ENCODE results near the gene MSTO1.
"Not testable (repeated sequence)": the region's sequence is repeated elsewhere in the genome, so short reads cannot be mapped to it uniquely, and the experiment has no call there.

The MSTO1 gene

GRCh38 chr1:155609515-155610256, at the start of gene MSTO1:
Gene MSTO1 (plus strand): TSS chr1:155610218. CDS start chr1:155610249, 31 bp downstream.
- H3K9ac ChIP-seq (ENCODE audit: low read length in 5 of 5): peak within 1 kb of the TSS in 4 of 5 donors; percentile 65 to 76 (median 76)
- peak within 1 kb of the TSS; percentile 68 to 83 (median 76) for H3K4me3 ChIP-seq (ENCODE audit: low read depth in 1 of 5, low read length in 5 of 5)
- H3K4me1 ChIP-seq (ENCODE audit: control insufficient read depth in 5 of 5, insufficient read depth in 5 of 5, low read length in 5 of 5): peaks cover 0 to 21% (median 20%) of the 10 kb centered on the region in 5 donors
- H3K27ac ChIP-seq (ENCODE audit: low read depth, low read length): no peak within 1 kb of the TSS
- H3K9me3 ChIP-seq (ENCODE audit: control insufficient read depth in 5 of 5, low read length in 5 of 5): no peaks in the 10 kb centered on the region
- peaks cover 0 to 13% (median 8%) of the 10 kb centered on the region in 5 donors for H3K36me3 ChIP-seq (ENCODE audit: control insufficient read depth in 5 of 5, insufficient read depth in 5 of 5, low read length in 5 of 5)
- H3K27me3 ChIP-seq (ENCODE audit: control insufficient read depth in 5 of 5, insufficient read depth in 4 of 5, low read length in 5 of 5): no peaks in the 10 kb centered on the region

GRCh38 chr1:155561779-155562580, 48.0 kb upstream of the MSTO1 start:
- peaks cover 1 to 41% (median 24%) of the 10 kb centered on the region in 5 donors for H3K4me1 ChIP-seq (ENCODE audit: control insufficient read depth in 5 of 5, insufficient read depth in 5 of 5, low read length in 5 of 5)
- not testable (repeated sequence) for H3K27me3 ChIP-seq (ENCODE audit: control insufficient read depth in 5 of 5, insufficient read depth in 4 of 5, low read length in 5 of 5); H3K36me3 ChIP-seq (ENCODE audit: control insufficient read depth in 5 of 5, insufficient read depth in 5 of 5, low read length in 5 of 5); H3K9me3 ChIP-seq (ENCODE audit: control insufficient read depth in 5 of 5, low read length in 5 of 5)
- H3K4me3 ChIP-seq (ENCODE audit: low read depth in 1 of 5, low read length in 5 of 5): peak overlapping the region; percentile 79 to 96 (median 89)
- H3K27ac ChIP-seq (ENCODE audit: low read depth, low read length): peak overlapping the region; percentile 94
- H3K9ac ChIP-seq (ENCODE audit: low read length in 5 of 5): peak overlapping the region; percentile 56 to 98 (median 93)

GRCh38 chr1:155562581-155563376, 47.2 kb upstream of the MSTO1 start, which contains the start of gene ASH1L:
Gene ASH1L (minus strand): TSS chr1:155562803. CDS start chr1:155521519, 41,284 bp downstream.
- H3K27me3 ChIP-seq (ENCODE audit: control insufficient read depth in 5 of 5, insufficient read depth in 4 of 5, low read length in 5 of 5): no peaks in the 10 kb centered on the region
- H3K36me3 ChIP-seq (ENCODE audit: control insufficient read depth in 5 of 5, insufficient read depth in 5 of 5, low read length in 5 of 5): peaks cover 0 to 7% (median 0%) of the 10 kb centered on the region in 5 donors
- H3K9me3 ChIP-seq (ENCODE audit: control insufficient read depth in 5 of 5, low read length in 5 of 5): no peaks in the 10 kb centered on the region
- H3K4me3 ChIP-seq (ENCODE audit: low read depth in 1 of 5, low read length in 5 of 5): peak within 1 kb of the TSS; percentile 88 to 96 (median 91)
- H3K4me1 ChIP-seq (ENCODE audit: control insufficient read depth in 5 of 5, insufficient read depth in 5 of 5, low read length in 5 of 5): peaks cover 1 to 41% (median 24%) of the 10 kb centered on the region in 5 donors
- peak within 1 kb of the TSS; percentile 68 to 98 (median 93) for H3K9ac ChIP-seq (ENCODE audit: low read length in 5 of 5)
- peak within 1 kb of the TSS; percentile 94 for H3K27ac ChIP-seq (ENCODE audit: low read depth, low read length)

GRCh38 chr1:155563377-155564022, 46.5 kb upstream of the MSTO1 start:
- H3K36me3 ChIP-seq (ENCODE audit: control insufficient read depth in 5 of 5, insufficient read depth in 5 of 5, low read length in 5 of 5); H3K9me3 ChIP-seq (ENCODE audit: control insufficient read depth in 5 of 5, low read length in 5 of 5); H3K27me3 ChIP-seq (ENCODE audit: control insufficient read depth in 5 of 5, insufficient read depth in 4 of 5, low read length in 5 of 5): not testable (repeated sequence)
- H3K4me3 ChIP-seq (ENCODE audit: low read depth in 1 of 5, low read length in 5 of 5): peak overlapping the region; percentile 88 to 96 (median 91)
- H3K9ac ChIP-seq (ENCODE audit: low read length in 5 of 5): peak overlapping the region; percentile 68 to 95 (median 88)
- H3K4me1 ChIP-seq (ENCODE audit: control insufficient read depth in 5 of 5, insufficient read depth in 5 of 5, low read length in 5 of 5): peaks cover 1 to 35% (median 17%) of the 10 kb centered on the region in 5 donors
- peak overlapping the region; percentile 94 for H3K27ac ChIP-seq (ENCODE audit: low read depth, low read length)

- H3K27ac ChIP-seq (ENCODE audit: low read depth, low read length): no peak overlapping the region
- no peak overlapping the region for H3K9ac ChIP-seq (ENCODE audit: low read length in 5 of 5)
- peaks cover 0 to 3% (median 0%) of the 10 kb centered on the region in 5 donors for H3K4me1 ChIP-seq (ENCODE audit: control insufficient read depth in 5 of 5, insufficient read depth in 5 of 5, low read length in 5 of 5)
Observed at GRCh38 chr1:155569988-155570592, 39.9 kb upstream of the MSTO1 start.

GRCh38 chr1:155570593-155570990, 39.4 kb upstream of the MSTO1 start:
- Histone ChIP-seq H3K27ac (ENCODE audit: low read depth, low read length) (no peak overlapping the region), H3K4me3 (ENCODE audit: low read depth in 1 of 5, low read length in 5 of 5) (no peak overlapping the region), H3K36me3 (ENCODE audit: control insufficient read depth in 5 of 5, insufficient read depth in 5 of 5, low read length in 5 of 5) (peaks cover 0 to 4% (median 2%) of the 10 kb centered on the region in 5 donors), H3K4me1 (ENCODE audit: control insufficient read depth in 5 of 5, insufficient read depth in 5 of 5, low read length in 5 of 5) (no peaks in the 10 kb centered on the region), H3K9ac (ENCODE audit: low read length in 5 of 5) (no peak overlapping the region), H3K27me3 (ENCODE audit: control insufficient read depth in 5 of 5, insufficient read depth in 4 of 5, low read length in 5 of 5) (no peaks in the 10 kb centered on the region), H3K9me3 (ENCODE audit: control insufficient read depth in 5 of 5, low read length in 5 of 5) (no peaks in the 10 kb centered on the region)

More at GRCh38 chr1:155569988-155570592, 39.9 kb upstream of the MSTO1 start:
- H3K36me3 ChIP-seq (ENCODE audit: control insufficient read depth in 5 of 5, insufficient read depth in 5 of 5, low read length in 5 of 5): peaks cover 0 to 7% (median 2%) of the 10 kb centered on the region in 5 donors
- H3K27me3 ChIP-seq (ENCODE audit: control insufficient read depth in 5 of 5, insufficient read depth in 4 of 5, low read length in 5 of 5): no peaks in the 10 kb centered on the region
- H3K9me3 ChIP-seq (ENCODE audit: control insufficient read depth in 5 of 5, low read length in 5 of 5): no peaks in the 10 kb centered on the region
- H3K4me3 ChIP-seq (ENCODE audit: low read depth in 1 of 5, low read length in 5 of 5): no peak overlapping the region

- Histone ChIP-seq H3K4me1 (ENCODE audit: control insufficient read depth in 5 of 5, insufficient read depth in 5 of 5, low read length in 5 of 5) (no peaks in the 10 kb centered on the region), H3K27ac (ENCODE audit: low read depth, low read length) (no peak overlapping the region), H3K9ac (ENCODE audit: low read length in 5 of 5) (no peak overlapping the region), H3K27me3 (ENCODE audit: control insufficient read depth in 5 of 5, insufficient read depth in 4 of 5, low read length in 5 of 5) (no peaks in the 10 kb centered on the region), H3K36me3 (ENCODE audit: control insufficient read depth in 5 of 5, insufficient read depth in 5 of 5, low read length in 5 of 5) (peaks cover 0 to 3% (median 0%) of the 10 kb centered on the region in 5 donors), H3K9me3 (ENCODE audit: control insufficient read depth in 5 of 5, low read length in 5 of 5) (no peaks in the 10 kb centered on the region), H3K4me3 (ENCODE audit: low read depth in 1 of 5, low read length in 5 of 5) (no peak overlapping the region)
Observed at GRCh38 chr1:155574077-155574476, 35.9 kb upstream of the MSTO1 start.

- H3K9ac ChIP-seq (ENCODE audit: low read length in 5 of 5); H3K27me3 ChIP-seq (ENCODE audit: control insufficient read depth in 5 of 5, insufficient read depth in 4 of 5, low read length in 5 of 5); H3K4me1 ChIP-seq (ENCODE audit: control insufficient read depth in 5 of 5, insufficient read depth in 5 of 5, low read length in 5 of 5); H3K9me3 ChIP-seq (ENCODE audit: control insufficient read depth in 5 of 5, low read length in 5 of 5); H3K27ac ChIP-seq (ENCODE audit: low read depth, low read length); H3K36me3 ChIP-seq (ENCODE audit: control insufficient read depth in 5 of 5, insufficient read depth in 5 of 5, low read length in 5 of 5); H3K4me3 ChIP-seq (ENCODE audit: low read depth in 1 of 5, low read length in 5 of 5): not testable (repeated sequence)
Observed at GRCh38 chr1:155575608-155576007, 34.4 kb upstream of the MSTO1 start.

GRCh38 chr1:155583846-155584245, 26.2 kb upstream of the MSTO1 start:
- not testable (repeated sequence) for H3K27ac ChIP-seq (ENCODE audit: low read depth, low read length); H3K27me3 ChIP-seq (ENCODE audit: control insufficient read depth in 5 of 5, insufficient read depth in 4 of 5, low read length in 5 of 5); H3K9ac ChIP-seq (ENCODE audit: low read length in 5 of 5); H3K36me3 ChIP-seq (ENCODE audit: control insufficient read depth in 5 of 5, insufficient read depth in 5 of 5, low read length in 5 of 5); H3K9me3 ChIP-seq (ENCODE audit: control insufficient read depth in 5 of 5, low read length in 5 of 5); H3K4me3 ChIP-seq (ENCODE audit: low read depth in 1 of 5, low read length in 5 of 5); H3K4me1 ChIP-seq (ENCODE audit: control insufficient read depth in 5 of 5, insufficient read depth in 5 of 5, low read length in 5 of 5)
